Parathyroid adenoma (tissue), 2 donors: ENCODE measurements around the gene NTN5.
A peak's percentile ranks its signal among the peaks of the same experiment; 100 is the strongest.

ENCODE experiments used
- H2AFZ ChIP-seq: fragments of 300-600 bp; sonication (generic); one replicate; pipeline ENCODE4 v1.7.0; 2017; ENCODE audit warnings: antibody characterized with exemption, mild to moderate bottlenecking
- H3K27ac ChIP-seq: fragments of 300-600 bp; sonication (generic); one replicate; pipeline ENCODE4 v1.7.0; 2017
- H3K27me3 ChIP-seq: fragments of 300-600 bp; sonication (generic); one replicate; pipeline ENCODE4 v1.7.0; 2017; ENCODE audit warnings: low read length; ENCODE audit not compliant: control insufficient read depth, insufficient read depth
- H3K36me3 ChIP-seq: fragments of 300-600 bp; sonication (generic); one replicate; pipeline ENCODE4 v1.7.0; 2017; ENCODE audit warnings: low read length; ENCODE audit not compliant: control insufficient read depth, insufficient read depth
- H3K4me1 ChIP-seq: fragments of 300-600 bp; sonication (generic); one replicate; pipeline ENCODE4 v1.7.0; 2017; ENCODE audit warnings: control low read depth
- H3K4me2 ChIP-seq: fragments of 300-600 bp; sonication (generic); one replicate; pipeline ENCODE4 v1.7.0; 2017; ENCODE audit warnings: low read length
- H3K4me3 ChIP-seq: fragments of 300-600 bp; sonication (generic); one replicate; pipeline ENCODE4 v1.7.0; 2017; ENCODE audit warnings: low read depth, low read length
- H3K79me2 ChIP-seq: fragments of 300-600 bp; sonication (generic); one replicate; pipeline ENCODE4 v1.7.0; 2017; ENCODE audit warnings: control low read depth
- H3K9ac ChIP-seq: fragments of 300-600 bp; sonication (generic); one replicate; pipeline ENCODE4 v1.7.0; 2017; ENCODE audit warnings: mild to moderate bottlenecking
- H3K9me3 ChIP-seq: fragments of 300-600 bp; sonication (generic); one replicate; pipeline ENCODE4 v1.7.0; 2017; ENCODE audit warnings: low read length; ENCODE audit not compliant: control insufficient read depth
- TF ChIP-seq, protein P1 (sequence below): fragments of 300-600 bp; sonication (generic); IDR thresholded peaks from one replicate; pipeline ENCODE4 v1.7.0; 2017; ENCODE audit warnings: antibody characterized with exemption, mild to moderate bottlenecking
- donor health status: primary hyperparathyroidism.

NTN5 gene

DNA sequence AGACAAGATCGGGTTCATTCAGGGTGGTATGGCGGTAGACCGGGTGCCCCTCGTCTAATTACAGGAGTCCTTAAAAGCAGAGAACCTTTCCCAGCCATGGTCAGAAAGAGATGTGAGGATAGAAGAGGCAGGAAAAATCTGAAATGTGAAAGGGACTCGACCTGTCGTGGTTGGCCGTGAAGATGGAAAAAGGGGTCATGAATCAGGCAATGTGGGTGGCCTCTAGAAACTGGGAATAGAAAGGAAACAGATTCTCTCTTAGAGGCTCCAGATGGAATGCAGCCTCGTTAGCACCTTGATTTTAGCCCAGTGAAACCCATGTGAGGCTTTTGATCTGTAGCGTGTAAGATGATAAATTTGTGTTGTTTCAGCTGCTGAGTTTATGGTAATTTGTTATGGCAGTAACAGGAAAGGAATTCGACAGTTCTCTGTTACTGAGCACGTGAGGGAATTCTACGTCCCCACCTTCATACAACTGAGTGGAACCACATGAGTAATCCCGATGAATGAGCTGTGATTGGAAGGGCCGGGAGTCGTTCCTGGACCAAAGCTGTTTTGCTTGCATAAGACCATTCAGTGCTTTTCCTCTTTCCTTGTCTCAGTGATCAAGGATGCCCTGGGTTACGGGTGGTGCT is 15.9 kb downstream of the NTN5 start:
- TF ChIP-seq, protein P1, sequence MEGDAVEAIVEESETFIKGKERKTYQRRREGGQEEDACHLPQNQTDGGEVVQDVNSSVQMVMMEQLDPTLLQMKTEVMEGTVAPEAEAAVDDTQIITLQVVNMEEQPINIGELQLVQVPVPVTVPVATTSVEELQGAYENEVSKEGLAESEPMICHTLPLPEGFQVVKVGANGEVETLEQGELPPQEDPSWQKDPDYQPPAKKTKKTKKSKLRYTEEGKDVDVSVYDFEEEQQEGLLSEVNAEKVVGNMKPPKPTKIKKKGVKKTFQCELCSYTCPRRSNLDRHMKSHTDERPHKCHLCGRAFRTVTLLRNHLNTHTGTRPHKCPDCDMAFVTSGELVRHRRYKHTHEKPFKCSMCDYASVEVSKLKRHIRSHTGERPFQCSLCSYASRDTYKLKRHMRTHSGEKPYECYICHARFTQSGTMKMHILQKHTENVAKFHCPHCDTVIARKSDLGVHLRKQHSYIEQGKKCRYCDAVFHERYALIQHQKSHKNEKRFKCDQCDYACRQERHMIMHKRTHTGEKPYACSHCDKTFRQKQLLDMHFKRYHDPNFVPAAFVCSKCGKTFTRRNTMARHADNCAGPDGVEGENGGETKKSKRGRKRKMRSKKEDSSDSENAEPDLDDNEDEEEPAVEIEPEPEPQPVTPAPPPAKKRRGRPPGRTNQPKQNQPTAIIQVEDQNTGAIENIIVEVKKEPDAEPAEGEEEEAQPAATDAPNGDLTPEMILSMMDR = no peak
- Histone ChIP-seq H3K4me3 (no peak overlapping the region), H3K27me3 (no peaks in the 10 kb centered on the region), H3K36me3 (no peaks in the 10 kb centered on the region), H3K4me1 (no peaks in the 10 kb centered on the region), H3K4me2 (no peak overlapping the region), H3K27ac (no peak overlapping the region), H3K9me3 (no peaks in the 10 kb centered on the region), H3K79me2 (no peaks in the 10 kb centered on the region), H2AFZ (peak overlapping the region; percentile 39), H3K9ac (no peak overlapping the region)

DNA sequence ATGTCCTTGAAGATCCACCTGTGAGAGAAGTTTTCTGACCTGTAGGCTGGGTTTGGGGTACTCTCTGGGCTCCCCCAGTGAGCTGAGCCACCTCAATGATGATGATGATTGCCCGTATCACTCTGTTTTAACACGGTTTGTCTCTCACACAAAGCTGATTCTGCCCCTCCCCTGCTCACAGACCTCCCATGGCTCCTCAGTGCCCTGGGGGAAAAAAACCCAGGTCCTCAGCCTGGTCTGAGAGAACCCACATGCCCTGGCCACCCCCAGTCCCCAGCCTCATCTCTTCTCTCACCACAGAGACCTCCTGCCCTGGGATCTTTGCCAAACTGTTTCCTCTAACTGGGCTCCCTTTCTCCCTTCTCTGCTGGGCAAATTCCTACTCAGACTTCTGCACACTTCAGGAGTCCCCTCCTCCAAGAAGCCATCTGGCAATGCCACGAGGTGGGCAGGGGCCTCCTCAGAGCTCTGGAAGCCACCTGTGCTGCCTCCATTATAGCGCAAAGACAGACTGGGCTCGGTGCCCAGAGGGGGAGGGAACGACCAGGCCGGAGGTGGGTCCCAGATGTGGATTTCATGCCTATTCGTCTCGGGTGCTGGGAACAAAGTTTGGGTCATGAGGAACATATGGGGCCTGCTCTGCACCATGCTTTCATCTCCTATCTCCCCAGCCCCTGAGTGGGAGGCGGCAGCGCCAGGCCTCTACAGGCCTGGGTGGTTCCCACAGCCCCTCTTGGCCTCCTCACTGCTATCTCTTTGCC is 18.3 kb downstream of the NTN5 start:
- H3K4me2 ChIP-seq = no peak overlapping the region
- TF ChIP-seq, protein P1 = no peak
- no peaks in the 10 kb centered on the region for H3K9me3 ChIP-seq
- H3K36me3 ChIP-seq = no peaks in the 10 kb centered on the region
- H3K79me2 ChIP-seq = no peaks in the 10 kb centered on the region
- H3K27me3 ChIP-seq = no peaks in the 10 kb centered on the region
- peaks cover under 1% of the 10 kb centered on the region for H3K4me1 ChIP-seq
- no peak overlapping the region for H3K9ac ChIP-seq
- H2AFZ ChIP-seq = no peak overlapping the region
- H3K4me3 ChIP-seq = no peak overlapping the region
- H3K27ac ChIP-seq = no peak overlapping the region

GRCh38 chr19:48651683-48652048 is 21.2 kb downstream of the NTN5 start:
- H3K4me1 ChIP-seq = peaks cover 3% of the 10 kb centered on the region
- H3K4me3 ChIP-seq = no peak overlapping the region
- H3K36me3 ChIP-seq = no peaks in the 10 kb centered on the region
- H3K4me2 ChIP-seq = no peak overlapping the region
- no peaks in the 10 kb centered on the region for H3K79me2 ChIP-seq
- H3K9ac ChIP-seq = no peak overlapping the region
- H3K27me3 ChIP-seq = no peaks in the 10 kb centered on the region
- H3K9me3 ChIP-seq = no peaks in the 10 kb centered on the region
- TF ChIP-seq, protein P1 = no peak
- no peak overlapping the region for H3K27ac ChIP-seq
- H2AFZ ChIP-seq = no peak overlapping the region

GRCh38 chr19:48650974-48651682 is 21.7 kb downstream of the NTN5 start:
- H3K9ac ChIP-seq = no peak overlapping the region
- TF ChIP-seq, protein P1 = no peak
- H3K27me3 ChIP-seq = no peaks in the 10 kb centered on the region
- H2AFZ ChIP-seq = no peak overlapping the region
- no peaks in the 10 kb centered on the region for H3K79me2 ChIP-seq
- no peaks in the 10 kb centered on the region for H3K9me3 ChIP-seq
- H3K4me2 ChIP-seq = no peak overlapping the region
- H3K27ac ChIP-seq = no peak overlapping the region
- H3K4me3 ChIP-seq = no peak overlapping the region
- H3K36me3 ChIP-seq = no peaks in the 10 kb centered on the region
- peaks cover 3% of the 10 kb centered on the region for H3K4me1 ChIP-seq
